GM18520 (cell line): Measurements from ENCODE around the gene NMT1.

Experiments used
- ATAC-seq: cut with Tn5 transposase; IDR thresholded peaks from one replicate; pipeline ENCODE4 v1.9.1; 2021; ENCODE audit not compliant: unreplicated experiment

The NMT1 gene

DNA sequence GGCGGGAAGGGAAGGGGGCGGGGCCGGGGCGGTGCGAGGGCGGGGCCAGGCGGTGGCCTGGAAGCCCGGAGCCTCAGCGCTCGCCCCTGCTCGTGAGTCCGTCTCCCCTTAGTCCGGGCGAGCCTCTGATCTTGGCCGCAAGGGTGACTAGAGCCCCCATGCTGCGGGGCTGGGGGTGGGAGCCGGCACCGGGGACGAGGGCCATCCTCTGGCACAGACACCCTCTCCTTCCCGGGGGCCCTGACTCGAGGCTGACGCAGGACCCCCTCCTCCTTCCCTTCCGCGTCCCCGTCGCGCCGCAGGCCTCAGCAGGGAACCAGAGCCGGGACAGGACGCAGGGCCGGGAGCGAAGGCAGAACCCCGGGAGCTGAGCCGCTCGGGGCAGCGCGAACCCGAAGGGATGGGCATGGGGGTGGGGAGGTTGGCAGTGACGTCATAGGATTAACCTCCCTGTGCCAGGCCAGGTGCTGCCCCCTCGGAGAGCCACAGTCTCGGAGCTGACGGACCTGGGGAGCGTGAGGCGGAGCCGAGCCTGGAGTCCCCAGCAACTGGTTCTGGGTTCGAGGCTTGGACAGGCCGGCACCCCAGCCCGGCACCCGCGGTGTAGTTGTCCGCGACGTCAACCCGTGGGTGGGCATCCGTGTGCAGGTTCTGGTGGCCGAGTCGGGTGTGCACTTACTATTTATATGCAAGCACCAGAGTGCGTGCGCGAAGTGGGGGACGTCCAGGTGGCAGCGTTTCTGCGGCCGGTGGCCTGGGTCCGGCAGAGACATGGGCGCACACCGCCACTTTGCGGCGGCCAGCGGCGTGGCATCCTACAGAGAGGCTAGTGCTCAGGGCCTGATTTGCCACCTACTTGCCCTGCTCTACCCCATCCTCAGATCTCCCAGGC lies 71.7 kb downstream of the NMT1 start:
- no peak for ATAC-seq

DNA sequence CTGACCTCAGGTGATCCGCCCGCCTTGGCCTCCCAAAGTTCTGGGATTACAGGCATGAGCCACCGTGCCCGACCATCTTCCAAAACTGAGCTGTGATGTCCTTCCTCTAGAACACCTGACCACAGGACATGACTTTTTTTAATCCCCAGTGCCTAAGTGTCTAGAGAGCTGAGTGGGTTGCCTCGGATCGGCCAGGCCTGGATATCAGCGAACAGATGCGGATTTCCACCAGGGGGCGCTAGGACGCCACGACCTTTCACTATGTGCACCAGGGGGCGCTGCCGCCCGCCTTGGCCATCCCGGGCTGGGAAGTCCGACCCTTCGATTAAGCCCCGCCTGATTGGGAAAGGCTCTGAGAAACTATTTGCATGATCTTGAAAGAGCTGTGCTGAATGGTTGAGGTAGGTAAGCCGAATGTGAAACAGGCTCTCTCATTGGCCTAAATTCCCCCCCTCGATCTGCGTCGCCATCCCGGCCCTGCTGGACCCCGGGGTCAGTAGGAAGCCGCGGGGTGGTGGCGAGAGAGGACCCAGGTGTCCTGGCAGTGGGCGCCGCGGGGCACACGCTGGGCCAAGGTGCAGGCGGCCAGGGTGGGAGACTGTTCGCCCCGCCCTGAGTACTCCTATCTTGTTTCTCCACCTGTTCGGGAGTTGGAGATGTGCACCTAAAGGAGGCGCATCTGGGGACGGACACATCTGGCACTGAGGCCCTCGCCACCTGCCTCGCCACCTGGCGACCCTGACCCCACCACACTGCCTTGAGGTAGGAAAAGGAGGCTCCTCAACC lies 74.3 kb downstream of the NMT1 start, which contains the start of gene ACBD4:
Gene ACBD4, plus strand, starts transcription at position 496 of the 786 bp plus-strand sequence. CDS start 458 bp downstream, outside the sequence.
- ATAC-seq, result peak; percentile 80

DNA sequence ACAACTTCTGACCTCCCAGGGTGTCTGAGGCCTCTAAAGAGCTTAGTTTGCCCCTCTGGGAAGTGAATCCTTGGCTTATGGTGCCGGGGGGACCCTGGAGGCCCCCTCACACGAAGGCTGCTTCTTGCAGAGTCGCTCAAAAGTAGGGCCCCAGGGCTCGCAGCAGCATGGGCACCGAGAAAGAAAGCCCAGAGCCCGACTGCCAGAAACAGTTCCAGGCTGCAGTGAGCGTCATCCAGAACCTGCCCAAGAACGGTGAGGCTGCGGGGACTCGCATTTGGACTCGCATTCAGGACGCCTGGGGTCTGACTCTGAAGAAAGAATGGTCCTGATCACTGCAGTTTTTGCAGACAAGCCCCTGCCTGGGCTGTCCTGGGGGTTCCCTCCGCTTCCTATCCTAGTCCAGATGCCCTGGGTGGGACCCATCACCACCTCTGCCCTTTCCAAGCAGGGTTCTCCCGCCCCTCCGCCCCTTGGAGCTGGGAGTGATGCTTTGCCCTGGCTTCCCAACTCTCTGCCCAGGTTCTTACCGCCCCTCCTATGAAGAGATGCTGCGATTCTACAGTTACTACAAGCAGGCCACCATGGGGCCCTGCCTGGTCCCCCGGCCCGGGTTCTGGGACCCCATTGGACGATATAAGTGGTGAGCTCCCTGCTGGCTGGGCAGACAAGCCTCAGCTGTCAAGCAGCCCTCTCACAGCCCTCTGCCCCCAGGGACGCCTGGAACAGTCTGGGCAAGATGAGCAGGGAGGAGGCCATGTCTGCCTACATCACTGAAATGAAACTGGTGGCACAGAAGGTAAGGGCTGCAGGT lies 75.1 kb downstream of the NMT1 start:
- no peak for ATAC-seq

DNA sequence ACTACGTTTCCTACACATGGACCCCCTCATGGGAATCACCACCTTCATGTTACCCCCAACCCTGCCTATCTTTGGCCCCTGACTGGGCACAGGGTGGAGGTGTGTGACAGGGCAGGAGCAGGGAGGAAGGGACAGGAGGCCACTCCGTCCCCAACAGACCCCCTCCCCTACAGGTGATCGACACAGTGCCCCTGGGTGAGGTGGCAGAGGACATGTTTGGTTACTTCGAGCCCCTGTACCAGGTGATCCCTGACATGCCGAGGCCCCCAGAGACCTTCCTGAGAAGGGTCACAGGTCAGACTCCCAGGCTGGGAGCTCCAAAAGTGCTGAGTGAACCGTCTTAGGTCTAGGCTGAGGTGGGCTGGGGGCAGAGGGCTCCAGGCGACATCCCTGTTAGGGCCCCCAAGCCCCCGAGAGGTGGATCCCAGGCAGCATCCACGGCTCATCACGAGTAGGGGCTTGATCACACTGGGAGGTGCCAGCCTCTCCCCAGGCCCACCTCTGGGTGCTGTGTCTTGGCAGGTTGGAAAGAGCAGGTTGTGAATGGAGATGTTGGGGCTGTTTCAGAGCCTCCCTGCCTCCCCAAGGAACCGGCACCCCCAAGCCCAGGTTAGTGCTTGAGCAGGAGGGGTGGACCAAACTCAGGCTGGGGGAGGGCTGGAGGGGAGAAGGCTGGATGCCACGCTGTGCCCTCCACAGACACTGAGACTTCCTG lies 75.9 kb downstream of the NMT1 start:
- no peak for ATAC-seq

DNA sequence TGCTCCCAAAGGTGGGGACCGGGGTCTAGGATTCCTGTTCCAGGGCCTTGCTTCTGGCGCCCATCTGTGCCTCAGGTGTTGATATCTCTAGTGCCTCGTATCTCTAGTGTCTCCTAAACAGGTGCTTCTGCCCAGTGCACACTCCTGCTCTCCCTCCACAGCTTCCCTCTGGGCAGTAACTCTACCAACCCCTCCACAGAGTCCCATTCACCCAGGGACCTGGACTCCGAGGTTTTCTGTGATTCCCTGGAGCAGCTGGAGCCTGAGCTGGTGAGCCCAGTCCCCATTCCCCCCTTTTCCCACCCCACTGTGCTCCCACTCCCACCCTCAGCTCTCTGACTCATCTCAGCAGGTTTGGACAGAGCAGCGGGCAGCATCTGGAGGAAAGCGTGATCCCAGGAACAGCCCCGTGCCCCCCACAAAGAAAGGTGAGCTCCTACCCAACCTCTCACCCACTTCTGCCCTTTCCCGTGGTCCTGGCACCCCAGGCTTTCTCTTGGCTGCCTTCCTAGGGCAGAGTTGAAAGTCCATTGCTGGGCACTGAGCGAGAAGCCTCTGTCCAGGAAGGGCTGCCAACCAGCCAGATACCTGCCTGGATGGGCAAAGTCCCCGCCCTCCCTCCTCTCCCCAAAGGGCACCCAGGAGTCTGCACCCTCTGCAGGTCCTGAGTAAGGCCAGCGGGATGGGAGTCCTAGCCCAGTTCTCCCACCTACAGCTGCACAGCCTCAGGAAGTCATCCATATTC lies 76.6 kb downstream of the NMT1 start:
- ATAC-seq, result no peak

DNA sequence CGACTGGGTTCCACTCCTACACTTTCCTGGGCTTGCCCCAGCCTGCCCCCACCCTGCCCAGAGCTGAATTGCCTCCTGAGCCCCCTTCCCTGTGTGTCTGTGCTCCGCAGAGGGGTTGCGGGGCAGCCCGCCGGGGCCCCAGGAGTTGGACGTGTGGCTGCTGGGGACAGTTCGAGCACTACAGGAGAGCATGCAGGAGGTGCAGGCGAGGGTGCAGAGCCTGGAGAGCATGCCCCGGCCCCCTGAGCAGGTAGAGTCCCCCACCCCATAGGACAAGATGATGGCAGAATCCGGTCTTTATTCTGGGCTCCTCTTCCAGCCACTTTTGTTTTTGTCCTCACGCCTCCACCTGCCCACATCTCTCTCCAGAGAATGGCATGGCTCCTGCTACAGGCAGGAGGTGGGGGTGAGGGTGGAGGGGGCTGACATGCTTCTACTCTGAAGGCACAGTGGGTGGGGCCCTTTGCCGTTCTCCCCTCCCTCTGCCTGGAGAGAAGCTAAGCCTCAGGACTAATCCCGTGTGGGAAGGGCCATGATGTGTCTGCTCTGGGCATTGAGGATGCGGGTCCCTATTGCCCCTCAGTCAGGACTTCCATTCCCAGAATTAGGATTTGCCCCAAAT lies 77.9 kb downstream of the NMT1 start:
- ATAC-seq, result no peak

DNA sequence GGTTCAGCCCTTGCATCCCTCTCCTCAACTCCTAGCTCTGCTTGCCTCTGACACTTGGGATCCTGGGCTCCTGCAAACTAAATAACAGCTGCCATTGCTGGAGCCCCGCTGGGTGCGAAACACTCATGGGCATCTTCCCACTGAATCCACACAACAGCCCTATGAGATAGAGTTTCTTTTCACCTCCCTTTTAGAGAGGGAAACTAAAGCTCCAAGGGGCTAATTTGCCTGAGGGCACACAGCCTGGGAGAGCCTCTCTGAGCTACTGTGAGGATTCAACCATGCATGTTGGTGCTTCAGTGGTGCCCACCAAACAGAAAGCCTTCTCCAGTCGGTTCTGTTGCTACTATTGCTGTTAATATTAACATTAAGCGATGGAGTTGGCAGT lies 78.4 kb downstream of the NMT1 start:
- no peak for ATAC-seq

DNA sequence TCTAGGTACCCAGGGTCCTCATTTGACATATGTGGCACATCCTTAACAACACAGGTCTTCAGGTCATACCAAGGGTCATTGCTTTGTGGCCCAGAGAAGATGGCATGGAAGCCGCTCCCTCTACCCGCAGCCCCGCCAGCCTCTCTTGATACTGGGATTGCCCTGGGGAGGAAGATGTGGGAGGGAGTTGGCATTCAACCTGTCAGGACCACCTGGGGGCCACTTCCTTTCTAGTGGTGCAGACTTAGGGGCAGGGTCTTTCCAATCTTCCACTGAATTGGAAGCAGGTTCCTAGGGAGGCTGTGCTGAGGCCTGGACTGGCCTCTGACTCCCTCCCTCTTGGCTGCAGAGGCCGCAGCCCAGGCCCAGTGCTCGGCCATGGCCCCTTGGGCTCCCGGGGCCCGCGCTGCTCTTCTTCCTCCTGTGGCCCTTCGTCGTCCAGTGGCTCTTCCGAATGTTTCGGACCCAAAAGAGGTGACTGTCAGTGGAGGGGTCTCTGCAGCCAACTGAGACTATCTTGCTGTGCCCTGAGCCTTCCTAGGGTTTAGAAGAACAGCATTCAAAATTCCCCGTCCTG lies 82.1 kb downstream of the NMT1 start:
- no peak for ATAC-seq

DNA sequence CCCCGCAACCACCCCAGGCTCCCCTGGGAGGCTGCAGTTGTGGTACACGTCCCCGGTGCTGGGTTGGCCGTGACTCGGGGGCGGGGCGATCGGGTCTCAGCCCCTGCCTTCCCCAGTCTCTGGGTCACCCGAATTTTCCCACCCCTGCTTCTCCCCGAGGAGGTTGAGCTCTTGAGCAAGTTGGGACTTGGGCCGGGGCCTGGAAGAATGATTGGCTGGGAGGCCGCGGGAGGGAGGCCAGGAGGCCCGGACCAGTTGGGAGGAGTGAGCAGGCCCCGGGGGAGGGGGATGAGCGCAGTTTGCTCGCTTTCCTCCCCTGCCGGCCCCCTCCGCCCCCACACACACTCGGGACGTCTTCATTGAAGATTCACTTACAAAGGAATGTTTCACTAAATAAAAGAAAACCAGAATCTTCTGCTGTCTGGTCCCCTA lies 82.7 kb downstream of the NMT1 start:
- ATAC-seq, result no peak

DNA sequence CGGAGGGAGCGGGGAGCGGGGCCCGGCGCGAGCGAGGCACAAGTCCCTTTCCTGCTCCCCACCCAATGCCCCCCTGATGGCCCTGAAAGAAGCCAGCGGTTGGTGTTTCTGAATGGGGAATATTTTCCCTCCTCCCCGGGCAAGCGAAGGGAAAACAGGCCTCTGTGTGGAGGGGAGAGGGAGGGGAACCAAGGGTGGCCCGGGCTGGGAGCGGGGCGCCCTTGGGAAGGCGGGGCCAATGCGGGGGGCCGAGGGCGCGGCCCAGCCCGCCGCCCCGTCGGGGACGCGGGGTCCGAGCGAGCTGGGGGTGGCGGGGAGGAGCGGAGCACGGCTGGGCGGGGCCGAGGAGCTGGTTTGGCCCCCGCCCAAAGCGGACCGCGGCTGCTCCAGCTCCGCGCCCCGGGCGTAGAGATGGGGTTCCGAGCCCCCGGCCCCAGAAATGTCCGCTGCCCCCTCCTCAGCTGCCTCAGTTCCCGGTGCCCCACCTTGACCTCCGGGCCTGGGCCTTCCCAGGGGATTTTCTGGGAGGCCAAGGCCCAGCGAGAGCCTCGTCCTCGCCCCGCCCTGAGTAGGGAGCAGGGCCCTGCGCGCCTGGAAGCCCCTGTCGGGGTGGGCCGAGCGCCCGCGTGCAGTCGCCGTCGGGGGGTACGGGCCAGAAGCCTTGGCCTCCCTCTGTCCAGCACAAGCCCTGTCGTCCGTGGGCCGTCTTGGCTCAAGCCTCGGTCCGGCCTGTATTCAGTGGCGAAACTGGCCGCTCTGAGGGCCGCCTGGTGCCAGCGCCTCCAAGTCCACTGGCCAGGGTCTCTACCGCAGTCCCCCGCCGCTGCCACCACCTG lies 83.3 kb downstream of the NMT1 start:
- ATAC-seq, result no peak

DNA sequence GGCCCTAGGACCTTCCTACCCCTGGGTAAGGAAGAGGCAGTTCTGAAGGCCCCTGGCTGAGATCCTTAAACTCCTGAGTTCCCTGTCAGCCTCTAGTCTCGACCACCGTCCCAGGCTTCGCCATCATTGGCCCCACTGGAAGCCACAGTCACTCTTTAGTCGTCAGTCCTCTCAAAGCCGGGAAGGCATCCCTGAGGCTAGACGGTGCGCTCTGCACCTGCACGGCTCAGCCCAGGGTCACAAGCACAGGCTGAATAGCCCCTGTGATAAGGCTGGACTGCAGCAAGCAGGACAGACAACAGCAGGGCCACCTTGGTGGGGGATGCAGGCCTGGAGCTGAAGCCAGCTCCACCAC lies 83.9 kb downstream of the NMT1 start:
- ATAC-seq, result no peak

DNA sequence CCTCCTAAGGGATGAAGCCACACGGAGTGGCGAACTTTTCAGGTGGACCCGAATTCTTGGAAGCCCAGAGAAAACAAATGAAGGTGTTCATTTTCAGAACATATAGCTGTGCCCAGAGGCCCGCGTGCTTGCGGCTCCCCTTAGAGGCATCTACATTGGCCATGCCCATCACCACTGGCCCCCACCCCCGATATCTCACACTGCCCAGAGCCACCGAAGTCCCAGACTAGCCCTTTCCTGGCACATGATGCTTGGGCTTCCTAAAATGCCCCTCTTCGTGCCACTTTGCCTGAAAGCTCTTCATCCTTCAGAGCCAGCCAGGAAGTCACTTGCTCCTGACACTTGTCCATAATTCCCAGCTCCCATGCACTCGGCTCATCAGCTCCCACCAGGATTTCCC lies 85.0 kb downstream of the NMT1 start:
- ATAC-seq, result no peak

DNA sequence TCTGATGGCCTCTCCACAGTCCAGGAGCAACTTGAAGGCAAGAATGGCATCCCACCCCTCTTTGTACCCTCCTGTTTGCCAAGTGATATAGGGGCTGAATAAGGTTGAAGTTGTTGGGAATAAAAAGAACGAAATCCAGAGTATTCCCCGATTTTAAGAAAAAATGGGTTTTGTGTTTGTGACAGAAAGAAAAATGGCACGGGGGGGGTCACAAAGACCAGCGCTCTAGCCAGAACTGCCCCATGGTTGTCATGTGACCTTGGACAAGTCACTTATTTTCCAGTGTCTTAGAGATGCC lies 85.4 kb downstream of the NMT1 start:
- ATAC-seq, result no peak

DNA sequence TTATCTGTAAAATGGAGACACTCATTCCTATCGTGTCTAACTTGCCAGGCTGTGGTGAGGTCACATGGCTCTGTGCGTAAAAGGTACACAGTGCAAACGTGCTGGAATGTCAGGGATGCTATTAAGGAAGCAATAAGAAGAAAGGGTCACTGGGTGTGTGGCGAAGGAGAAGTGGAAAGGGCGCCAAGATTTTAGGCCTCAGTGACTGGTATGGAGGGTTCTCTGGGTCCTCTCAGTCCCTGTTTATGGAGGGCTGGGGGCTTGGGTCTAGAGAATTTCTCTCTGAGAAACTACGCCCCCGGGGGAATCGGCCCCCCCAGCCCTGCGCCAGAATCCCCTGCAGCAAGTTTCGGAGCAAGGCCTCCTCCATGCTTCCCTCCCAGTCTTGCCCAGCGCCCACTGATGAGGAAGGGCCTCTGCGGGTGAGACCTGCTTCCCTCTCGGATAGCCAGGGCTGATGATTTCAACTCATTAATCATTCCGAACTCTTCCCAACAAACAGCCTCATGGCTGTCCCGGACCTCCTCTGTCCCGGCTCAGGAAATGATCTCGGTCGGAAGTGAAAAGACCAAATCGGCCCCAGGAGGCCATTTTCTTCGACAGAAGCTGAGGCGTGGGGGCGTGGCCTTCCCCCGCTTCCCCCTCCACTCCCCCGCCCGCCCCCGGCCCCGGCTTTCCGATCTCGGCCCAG lies 85.9 kb downstream of the NMT1 start:
- no peak for ATAC-seq

DNA sequence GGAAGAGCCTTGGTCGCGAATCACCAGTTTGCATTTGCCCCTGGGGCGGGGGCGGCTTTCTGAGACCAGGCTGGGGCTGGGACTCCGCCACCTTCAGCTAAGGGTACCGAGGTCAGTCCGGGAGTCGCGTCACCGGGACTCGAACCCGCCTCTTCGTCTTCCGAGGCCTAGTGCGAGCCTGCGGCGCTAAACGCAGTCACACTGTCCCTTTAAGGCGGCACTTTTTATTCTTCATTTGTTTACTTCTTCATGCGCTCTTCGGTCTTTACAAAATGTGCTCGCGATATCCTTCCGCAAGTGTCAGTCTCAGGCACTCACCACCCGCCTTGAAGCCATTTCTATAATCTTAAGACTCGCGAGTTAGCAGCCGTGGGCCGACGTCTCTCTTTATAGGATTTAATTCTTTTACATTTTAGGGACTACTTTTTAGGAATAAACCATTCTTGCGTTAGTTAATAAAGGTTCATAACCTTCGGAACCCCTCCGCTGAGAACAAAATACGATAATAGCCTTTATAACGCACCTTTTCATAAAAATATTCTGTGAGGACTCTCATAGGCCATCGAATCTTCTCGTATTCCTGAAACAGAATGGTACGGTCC lies 86.6 kb downstream of the NMT1 start:
- ATAC-seq, result no peak

DNA sequence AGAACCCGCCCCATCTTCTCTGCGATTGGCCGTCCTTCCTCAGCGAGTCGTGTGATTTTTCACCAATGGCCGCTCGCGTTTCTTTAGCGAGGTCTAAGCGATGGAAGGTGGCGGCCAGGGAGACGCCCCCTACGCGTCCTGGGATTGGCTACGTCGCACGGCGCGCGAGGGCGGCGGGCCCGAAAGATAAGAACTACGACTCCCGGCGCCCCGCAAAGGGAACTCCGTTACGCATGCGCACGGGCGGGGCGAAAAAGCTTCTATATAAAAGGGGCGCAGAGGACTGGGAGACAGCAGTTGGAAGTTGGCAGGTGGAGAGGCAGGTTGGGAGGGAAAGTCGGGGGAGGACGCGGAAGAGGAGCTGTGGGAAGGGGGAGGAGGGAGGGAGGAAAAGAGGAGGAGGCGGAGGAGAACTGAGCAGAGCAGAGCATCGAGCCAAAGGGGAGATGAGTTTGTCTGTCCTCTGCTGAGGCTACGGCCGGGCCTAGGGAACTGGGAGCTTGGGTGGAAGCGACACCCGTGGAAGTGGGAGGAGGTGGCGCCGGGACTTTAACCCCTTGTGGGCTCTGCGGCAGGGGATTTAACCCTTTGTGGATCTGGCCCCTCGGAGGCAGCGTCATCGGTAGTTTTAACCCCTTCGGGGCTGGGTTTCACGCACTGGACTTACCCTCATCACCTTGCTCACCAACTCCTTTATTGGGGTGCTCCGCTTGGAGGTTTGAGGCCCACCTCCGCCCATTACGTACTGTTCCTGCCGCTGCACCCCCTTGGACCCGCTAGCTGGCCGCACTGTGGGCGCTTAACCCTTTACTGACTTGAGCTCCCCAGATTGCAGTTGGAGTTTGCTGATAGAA lies 87.3 kb downstream of the NMT1 start, which contains the start of gene HEXIM1:
Gene HEXIM1, plus strand, starts transcription at position 293 of the 854 bp plus-strand sequence. CDS start 716 bp downstream, outside the sequence.
- peak; percentile 50 for ATAC-seq
